Epithelial cell of esophagus (primary cell): Measurements from ENCODE around the gene RPL13A.
"Not testable (repeated sequence)": the region's sequence is repeated elsewhere in the genome, so short reads cannot be mapped to it uniquely, and the experiment has no call there.

Source experiments
- DNase-seq: peaks from one replicate; pipeline ENCODE4 v3.0.0; 2010; ENCODE audit warnings: low read depth
- H3K4me3 ChIP-seq: 2 replicates; pipeline ENCODE4 v1.5.1; 2011; ENCODE audit warnings: mild to moderate bottlenecking, low read length, control low read depth
- TF ChIP-seq, protein P1 (sequence below): IDR thresholded peaks from 2 replicates; pipeline ENCODE4 v1.5.1; 2011; ENCODE audit warnings: low read depth, mild to moderate bottlenecking, low read length, control low read depth, inconsistent platforms; ENCODE audit not compliant: insufficient read depth; ENCODE audit errors: missing control alignments

The RPL13A gene

DNA sequence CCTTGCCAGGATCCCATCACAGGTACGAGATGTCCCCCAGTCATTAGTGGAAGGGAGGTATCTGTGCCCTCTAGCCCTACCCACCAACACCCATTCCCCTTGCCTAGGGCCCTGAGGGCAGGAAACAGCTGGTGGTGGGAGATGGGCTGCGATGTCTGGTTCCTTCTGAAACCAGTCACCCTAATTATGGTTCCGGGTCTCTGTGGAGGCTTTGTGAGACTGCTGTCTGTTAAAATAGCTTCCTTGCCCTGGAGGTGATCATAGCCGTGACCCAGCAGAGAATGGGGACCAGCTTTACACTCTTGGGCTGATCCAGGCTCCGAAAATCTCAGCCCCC, 28.9 kb upstream of the RPL13A start:
- no peak overlapping the region for H3K4me3 ChIP-seq
- TF ChIP-seq, protein P1, sequence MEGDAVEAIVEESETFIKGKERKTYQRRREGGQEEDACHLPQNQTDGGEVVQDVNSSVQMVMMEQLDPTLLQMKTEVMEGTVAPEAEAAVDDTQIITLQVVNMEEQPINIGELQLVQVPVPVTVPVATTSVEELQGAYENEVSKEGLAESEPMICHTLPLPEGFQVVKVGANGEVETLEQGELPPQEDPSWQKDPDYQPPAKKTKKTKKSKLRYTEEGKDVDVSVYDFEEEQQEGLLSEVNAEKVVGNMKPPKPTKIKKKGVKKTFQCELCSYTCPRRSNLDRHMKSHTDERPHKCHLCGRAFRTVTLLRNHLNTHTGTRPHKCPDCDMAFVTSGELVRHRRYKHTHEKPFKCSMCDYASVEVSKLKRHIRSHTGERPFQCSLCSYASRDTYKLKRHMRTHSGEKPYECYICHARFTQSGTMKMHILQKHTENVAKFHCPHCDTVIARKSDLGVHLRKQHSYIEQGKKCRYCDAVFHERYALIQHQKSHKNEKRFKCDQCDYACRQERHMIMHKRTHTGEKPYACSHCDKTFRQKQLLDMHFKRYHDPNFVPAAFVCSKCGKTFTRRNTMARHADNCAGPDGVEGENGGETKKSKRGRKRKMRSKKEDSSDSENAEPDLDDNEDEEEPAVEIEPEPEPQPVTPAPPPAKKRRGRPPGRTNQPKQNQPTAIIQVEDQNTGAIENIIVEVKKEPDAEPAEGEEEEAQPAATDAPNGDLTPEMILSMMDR: no peak
- DNase-seq: no peak

DNA sequence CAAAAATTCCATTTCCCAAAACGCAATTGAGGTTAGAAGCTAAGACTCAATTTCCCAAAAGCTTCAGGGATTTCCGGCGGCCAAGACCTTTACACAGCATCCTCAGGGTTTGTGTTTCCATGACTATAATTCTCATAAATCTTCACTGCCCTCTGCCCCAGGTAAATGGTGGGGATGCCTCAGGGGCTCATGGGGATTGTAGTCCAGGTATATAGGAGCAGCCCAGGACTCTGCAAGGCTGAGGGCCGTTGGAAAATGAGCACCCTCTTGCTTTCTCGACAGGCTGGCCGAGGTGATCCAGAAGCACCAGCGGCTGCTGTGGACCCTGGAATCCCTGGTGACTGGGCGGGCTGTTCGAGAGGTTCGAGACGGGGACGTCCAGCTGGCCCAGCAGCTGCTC, 28.0 kb upstream of the RPL13A start:
- no peak for DNase-seq
- H3K4me3 ChIP-seq: no peak overlapping the region

DNA sequence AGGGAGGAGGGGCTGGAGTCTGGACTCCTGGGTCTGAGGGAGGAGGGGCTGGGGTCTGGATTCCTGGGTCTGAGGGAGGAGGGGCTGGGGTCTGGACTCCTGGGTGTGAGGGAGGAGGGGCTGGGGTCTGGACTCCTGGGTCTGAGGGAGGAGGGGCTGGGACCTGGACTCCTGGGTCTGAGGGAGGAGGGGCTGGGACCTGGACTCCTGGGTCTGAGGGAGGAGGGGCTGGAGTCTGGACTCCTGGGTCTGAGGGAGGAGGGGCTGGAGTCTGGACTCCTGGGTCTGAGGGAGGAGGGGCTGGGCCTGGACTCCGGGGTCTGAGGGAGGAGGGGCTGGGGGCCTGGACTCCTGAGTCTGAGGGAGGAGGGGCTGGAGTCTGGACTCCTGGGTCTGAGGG, 26.3 kb upstream of the RPL13A start:
- H3K4me3 ChIP-seq, DNase-seq: not testable (repeated sequence)

More for the DNA sequence above, 28.0 kb upstream of the RPL13A start:
- TF ChIP-seq, protein P1: no peak

DNA sequence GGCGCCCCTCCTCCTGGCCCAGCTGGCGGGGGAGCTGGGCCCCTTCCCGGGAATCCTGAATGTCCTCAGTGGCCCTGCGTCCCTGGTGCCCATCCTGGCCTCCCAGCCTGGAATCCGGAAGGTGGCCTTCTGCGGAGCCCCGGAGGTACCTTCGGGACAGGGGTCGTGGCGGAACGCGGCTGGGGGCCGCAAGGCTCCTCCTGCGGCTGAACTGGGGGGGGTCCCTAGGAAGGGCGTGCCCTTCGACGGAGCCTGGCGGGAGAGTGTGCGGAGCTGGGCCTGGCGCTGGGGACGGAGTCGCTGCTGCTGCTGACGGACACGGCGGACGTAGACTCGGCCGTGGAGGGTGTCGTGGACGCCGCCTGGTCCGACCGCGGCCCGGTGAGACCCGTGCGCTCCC, 25.8 kb upstream of the RPL13A start:
- TF ChIP-seq, protein P1: no peak
- no peak overlapping the region for H3K4me3 ChIP-seq
- no peak for DNase-seq

DNA sequence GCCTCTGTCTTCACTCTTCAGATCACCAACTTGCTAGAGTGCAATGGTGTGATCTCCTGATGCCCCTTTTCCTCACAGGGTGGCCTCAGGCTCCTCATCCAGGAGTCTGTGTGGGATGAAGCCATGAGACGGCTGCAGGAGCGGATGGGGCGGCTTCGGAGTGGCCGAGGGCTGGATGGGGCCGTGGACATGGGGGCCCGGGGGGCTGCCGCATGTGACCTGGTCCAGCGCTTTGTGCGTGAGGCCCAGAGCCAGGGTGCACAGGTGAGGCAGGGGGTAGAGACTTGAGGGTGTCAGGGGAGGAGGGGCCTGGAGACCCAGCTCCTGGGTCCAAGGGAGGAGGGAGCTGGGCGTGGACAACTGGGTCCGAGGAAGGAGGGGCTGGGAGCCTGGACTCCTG, 24.9 kb upstream of the RPL13A start:
- H3K4me3 ChIP-seq: no peak overlapping the region
- TF ChIP-seq, protein P1: no peak

DNA sequence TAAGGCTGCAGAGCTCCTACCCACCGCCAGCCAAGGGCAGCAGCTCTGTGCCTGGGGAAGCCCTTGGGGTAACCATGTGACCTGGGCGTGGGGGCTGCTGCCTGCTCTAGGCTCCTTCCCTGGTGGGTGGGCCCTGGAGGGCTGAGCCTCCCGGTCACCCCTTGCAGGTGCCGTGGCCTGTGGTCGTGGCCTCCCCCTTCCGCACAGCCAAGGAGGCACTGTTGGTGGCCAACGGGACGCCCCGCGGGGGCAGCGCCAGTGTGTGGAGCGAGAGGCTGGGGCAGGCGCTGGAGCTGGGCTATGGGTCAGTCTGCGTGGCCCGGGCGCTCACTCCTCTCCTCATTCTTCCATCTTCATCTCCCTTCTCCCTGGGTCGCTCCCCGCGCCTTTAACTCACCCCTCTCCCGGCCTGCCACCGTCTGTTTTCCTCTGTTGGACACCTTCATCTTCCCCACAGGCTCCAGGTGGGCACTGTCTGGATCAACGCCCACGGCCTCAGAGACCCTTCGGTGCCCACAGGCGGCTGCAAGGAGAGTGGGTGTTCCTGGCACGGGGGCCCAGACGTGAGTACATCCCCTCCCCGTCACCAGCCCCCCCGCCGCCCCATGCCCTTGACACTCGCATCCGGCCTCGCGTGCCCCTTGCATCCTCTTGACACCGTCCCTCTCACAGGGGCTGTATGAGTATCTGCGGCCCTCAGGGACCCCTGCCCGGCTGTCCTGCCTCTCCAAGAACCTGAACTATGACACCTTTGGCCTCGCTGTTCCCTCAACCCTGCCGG, 23.3 kb upstream of the RPL13A start:
- TF ChIP-seq, protein P1: no peak
- DNase-seq: no peak
- no peak overlapping the region for H3K4me3 ChIP-seq

More for the DNA sequence above, 24.9 kb upstream of the RPL13A start:
- DNase-seq: no peak

DNA sequence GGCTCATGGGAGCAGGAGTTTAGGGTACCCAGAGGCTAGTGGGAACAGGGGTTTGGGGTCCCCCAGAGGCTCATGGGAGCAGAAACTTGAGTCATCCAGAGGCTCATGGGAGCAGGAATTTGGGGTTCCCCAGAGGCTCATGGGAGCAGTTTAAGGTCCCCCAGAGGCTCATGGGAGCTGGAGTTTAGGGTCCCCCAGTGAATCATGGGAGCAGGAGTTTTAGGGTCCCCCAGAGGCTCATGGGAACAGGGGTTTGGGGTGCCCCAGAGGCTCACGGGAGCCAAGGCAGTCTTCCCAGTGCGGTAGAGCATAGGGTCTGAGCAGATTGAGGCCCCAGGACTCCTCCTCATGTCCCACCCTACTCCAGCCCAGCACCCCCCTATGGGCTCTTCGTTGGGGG, 22.0 kb upstream of the RPL13A start:
- TF ChIP-seq, protein P1: no peak
- H3K4me3 ChIP-seq: no peak overlapping the region
- no peak for DNase-seq
